HepG2 (cell line): ENCODE measurements around the gene HSPB7. TPM values are rescaled to one million over a fixed set of nuclear protein-coding genes. Genes with fewer than 3 reads are reported as not detected.
"Not testable (repeated sequence)": the region's sequence is repeated elsewhere in the genome, so short reads cannot be mapped to it uniquely, and the experiment has no call there.

ENCODE experiments used
- ATAC-seq: fragments of 200-7000 bp; cut with Tn5 transposase; 3 replicates; pipeline ENCODE4 v1.9.1; 2020; ENCODE audit warnings: mild to moderate bottlenecking, moderate library complexity
- BruUV-seq: library from RNA; stranded (reverse); fragments of 400-500 nt; replicated peaks from 2 replicates; lab custom pipeline; 2021; lab: Mats Ljungman, UMichigan
- CTCF ChIA-PET: fragments of 300-600 bp; formaldehyde crosslinking; extraction: SDS; loops from one replicate; lab custom pipeline; 2021; ENCODE audit warnings: low total read pairs, inconsistent platforms, low intra/inter-chr PET ratio; lab: Yijun Ruan, JAX
- POLR2A ChIA-PET: fragments of 350-600 bp; sonication (Branson Sonifier 250); formaldehyde crosslinking; loops from one replicate; lab custom pipeline; 2020; ENCODE audit warnings: antibody characterized with exemption, inconsistent platforms; lab: Yijun Ruan, JAX
- DNase-seq: peaks from one replicate; pipeline ENCODE4 v3.0.0-alpha.2; 2015; ENCODE audit warnings: low spot score
- FAIRE-seq: peaks from 3 replicates; lab custom pipeline; 2011; peaks lifted over from hg19 to GRCh38; lab: Jason Lieb, UNC
- H2AFZ ChIP-seq: one replicate; pipeline ENCODE4 v1.6.1; 2011; ENCODE audit warnings: low read length, inconsistent platforms
- H3K27ac ChIP-seq: fragments of 300-600 bp; 3 replicates; pipeline ENCODE4 v1.8.0; 2011; ENCODE audit warnings: mixed run types, mild to moderate bottlenecking, mixed read lengths, low read length, inconsistent platforms; ENCODE audit not compliant: insufficient read depth; ENCODE audit errors: extremely low read length
- H3K27me3 ChIP-seq, 2 experiments: fragments of 200-600 bp in 1 of 2; 2 replicates in 1 of 2; 3 replicates in 1 of 2; pipeline versions ENCODE4 v1.6.0 to v1.8.0; 2011; ENCODE audit warnings: low read length in 2 of 2, mild to moderate bottlenecking in 2 of 2, moderate library complexity in 2 of 2, inconsistent platforms in 1 of 2; ENCODE audit not compliant: insufficient read depth in 2 of 2, control insufficient read depth in 1 of 2
- H3K36me3 ChIP-seq, 2 experiments: fragments of 200-600 bp in 1 of 2; replicated peaks in 1 of 2; 2 replicates in 1 of 2; 3 replicates in 1 of 2; pipeline versions ENCODE4 v1.5.1 to v1.8.0; 2011; ENCODE audit warnings: low read length in 2 of 2, inconsistent platforms in 1 of 2; ENCODE audit not compliant: insufficient read depth in 2 of 2, control insufficient read depth in 1 of 2
- H3K4me1 ChIP-seq: 2 replicates; pipeline ENCODE4 v1.5.1; 2012; ENCODE audit warnings: low read length, inconsistent platforms; ENCODE audit not compliant: insufficient read depth
- H3K4me2 ChIP-seq: 2 replicates; pipeline ENCODE4 v1.6.0; 2011; ENCODE audit warnings: low read depth, low read length, inconsistent platforms
- H3K4me3 ChIP-seq, 3 experiments: fragments of 200-600 bp in 1 of 3; sonication (generic), shearing (Covaris generic) in 1 of 3; replicated peaks in 1 of 3; 2 replicates each; pipeline ENCODE4 v1.5.1; 2011 to 2016; ENCODE audit warnings: low read length in 3 of 3, inconsistent platforms in 2 of 3, low read depth in 2 of 3, mild to moderate bottlenecking in 2 of 3, control low read depth in 1 of 3, mixed read lengths in 1 of 3; ENCODE audit not compliant: insufficient read depth in 1 of 3
- H3K79me2 ChIP-seq: one replicate; pipeline ENCODE4 v1.6.1; 2011; ENCODE audit warnings: low read length, inconsistent platforms; ENCODE audit not compliant: insufficient read depth
- H3K9ac ChIP-seq: 2 replicates; pipeline ENCODE4 v1.6.0; 2011; ENCODE audit warnings: mild to moderate bottlenecking, low read depth, low read length, inconsistent platforms; ENCODE audit not compliant: insufficient read depth
- H3K9me3 ChIP-seq: 2 replicates; pipeline ENCODE4 v1.5.1; 2012; ENCODE audit warnings: mild to moderate bottlenecking, low read length
- H4K20me1 ChIP-seq: 2 replicates; pipeline ENCODE4 v1.6.0; 2011; ENCODE audit warnings: inconsistent platforms, mild to moderate bottlenecking, low read length, moderate library complexity; ENCODE audit not compliant: insufficient read depth
- CBFB ChIP-seq: sonication (generic); formaldehyde crosslinking; IDR thresholded peaks from 2 replicates; pipeline ENCODE4 v1.4.0; 2020; ENCODE audit warnings: missing genetic modification reagents
- NR2F6 ChIP-seq, 2 experiments: IDR thresholded peaks; 2 replicates each; pipeline ENCODE4 v1.6.1; 2016; ENCODE audit warnings: antibody characterized with exemption in 1 of 2, mild to moderate bottlenecking in 1 of 2
- RARA ChIP-seq: IDR thresholded peaks from 2 replicates; pipeline ENCODE4 v1.6.1; 2016; ENCODE audit warnings: missing genetic modification reagents, missing compliant biosample characterization
- RELA ChIP-seq: sonication (generic); formaldehyde crosslinking; IDR thresholded peaks from 2 replicates; pipeline ENCODE4 v1.4.0; 2020; ENCODE audit warnings: missing genetic modification reagents
- ZC3H4 ChIP-seq: sonication (generic); formaldehyde crosslinking; IDR thresholded peaks from 2 replicates; pipeline ENCODE4 v1.4.0; 2020; ENCODE audit warnings: missing genetic modification reagents, borderline replicate concordance
- ZNF234 ChIP-seq: sonication (generic); formaldehyde crosslinking; conservative IDR thresholded peaks from 2 replicates; pipeline ENCODE4 v1.5.1; 2020; ENCODE audit warnings: mild to moderate bottlenecking, missing genetic modification reagents
- ZNF703 ChIP-seq: sonication (generic); formaldehyde crosslinking; IDR thresholded peaks from 2 replicates; pipeline ENCODE4 v1.5.1; 2020; ENCODE audit warnings: missing genetic modification reagents, mild to moderate bottlenecking, moderate library complexity, borderline replicate concordance
- ZNF768 ChIP-seq: sonication (generic); formaldehyde crosslinking; IDR thresholded peaks from 2 replicates; pipeline ENCODE4 v1.4.0; 2020; ENCODE audit warnings: missing genetic modification reagents
- WGBS: methylation state at CpG from one replicate; pipeline ENCODE4 v1.1.6; 2017; ENCODE audit warnings: low lambda C conversion rate; 5-methylcytosine and 5-hydroxymethylcytosine counted together
- in situ Hi-C: cut with HindIII; loops from 2 replicates; pipeline ENCODE4 v1.10.0; 2017; ENCODE audit warnings: low pct_unique_long_range_greater_than_20kb; ENCODE audit not compliant: extremely low pct_ligation_motif_present
- intact Hi-C: fragments of 100-400 bp; cut with micrococcal nuclease; formaldehyde crosslinking; loops from one replicate; pipeline ENCODE4 v1.10.0; 2022; ENCODE audit not compliant: unreplicated experiment
- polyA plus RNA-seq, 8 experiments: library from polyadenylated mRNA; depleted of rRNA in 3 of 8; stranded (reverse) in 7 of 8; unstranded in 1 of 8; fragments of >200 nt; fragmentation: Illumina TruSeq in 4 of 8; extraction: Trizol in 4 of 8; gene quantifications; 2 replicates each; pipeline versions ENCODE4 v1.2.1 to v1.2.3, GENCODE V29; 2011 to 2016; ENCODE audit warnings: low read depth in 4 of 8, missing spikeins in 1 of 8, mixed read lengths in 1 of 8; ENCODE audit not compliant: insufficient read depth in 1 of 8
- total RNA-seq, 5 experiments: library from RNA; depleted of rRNA; stranded (reverse); fragments of >200 nt; fragmentation: Illumina TruSeq; extraction: Trizol; gene quantifications; 2 replicates each; pipeline ENCODE4 v1.2.3, GENCODE V29; 2016; ENCODE audit warnings: low read depth in 1 of 5
- TF ChIP-seq, protein P1 (sequence below): sonication (generic); formaldehyde crosslinking; IDR thresholded peaks from 2 replicates; pipeline ENCODE4 v1.8.1; 2022; ENCODE audit warnings: mild to moderate bottlenecking, missing genetic modification reagents
- TF ChIP-seq, protein P2 (sequence below), 2 experiments: sonication (generic) in 1 of 2; formaldehyde crosslinking in 1 of 2; IDR thresholded peaks; 2 replicates each; pipeline versions ENCODE4 v1.4.0 to v1.6.1; 2016 to 2020; ENCODE audit warnings: borderline replicate concordance in 1 of 2, low read depth in 1 of 2, mild to moderate bottlenecking in 1 of 2, missing genetic modification reagents in 1 of 2
- TF ChIP-seq, protein P3 (sequence below): sonication (generic); formaldehyde crosslinking; IDR thresholded peaks from 2 replicates; pipeline ENCODE4 v1.5.0; 2020; ENCODE audit warnings: mild to moderate bottlenecking, missing genetic modification reagents, borderline replicate concordance

The HSPB7 gene
- total and polyA plus RNA-seq, 2 of the 13 experiments (the other 11 are each of a cell fraction or from before 2014, with no cell fraction given) = 0.20 TPM; not detected in 1

DNA sequence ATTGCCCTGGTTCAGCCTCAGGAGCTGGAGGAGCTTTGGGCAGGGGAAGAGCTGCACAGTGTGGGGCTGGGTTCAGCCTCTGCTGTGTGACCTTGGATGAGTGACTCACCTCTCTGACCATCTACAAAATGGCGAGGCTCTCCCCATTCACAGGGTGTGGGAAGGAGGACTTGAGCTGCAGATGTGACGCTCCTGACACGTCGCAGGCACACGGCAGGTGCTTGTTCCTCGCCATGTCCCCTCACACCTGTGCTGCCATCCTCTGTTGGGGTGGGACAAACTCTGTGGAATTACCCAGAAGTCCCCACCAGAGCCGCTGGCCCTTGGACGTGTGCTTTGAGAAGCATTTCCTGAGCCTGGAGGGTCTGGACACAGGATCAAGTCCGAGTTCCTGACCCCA lies 3.0 kb upstream of the HSPB7 start:
- DNase-seq, H3K9me3 ChIP-seq, BruUV-seq, intact Hi-C loops, H3K4me2 ChIP-seq, H3K4me3 ChIP-seq, H3K27ac ChIP-seq, H3K79me2 ChIP-seq, FAIRE-seq, ATAC-seq, POLR2A ChIA-PET, H3K36me3 ChIP-seq, H3K9ac ChIP-seq, H2AFZ ChIP-seq, H4K20me1 ChIP-seq, CTCF ChIA-PET, in situ Hi-C loops: not testable (repeated sequence)
- 11% methylated on average over 3 of the region's 9 CpGs for WGBS
- Histone ChIP-seq H3K4me1 (peaks cover 46% of the 10 kb centered on the region), H3K27me3 (peaks cover 9 to 80% of the 10 kb centered on the region in 2 experiments; a peak in 4 of 5 replicates)
- TF ChIP-seq ZNF768 (CRISPR knock-in tag) = peak; percentile 91

DNA sequence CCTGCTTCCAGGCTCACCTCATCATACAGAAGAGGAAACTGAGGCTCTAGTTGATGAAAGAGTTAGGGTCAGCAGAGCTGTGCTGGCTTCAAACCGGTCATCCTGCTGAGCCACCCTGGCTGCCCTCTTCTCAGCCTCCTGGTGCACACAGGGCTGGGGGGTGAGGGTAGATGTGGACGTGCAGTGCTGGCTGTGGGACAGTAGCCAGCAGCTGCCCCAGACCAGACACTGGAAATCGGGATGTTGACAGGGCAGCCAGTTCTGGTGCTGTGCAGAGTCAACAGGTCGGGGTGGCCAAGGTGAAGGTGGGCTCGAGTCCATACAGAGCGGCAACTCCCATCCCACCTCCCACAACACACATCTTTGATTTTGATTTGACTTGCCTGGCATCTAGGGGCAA lies 2.5 kb upstream of the HSPB7 start:
- 32% methylated on average over 6 of the region's 6 CpGs for WGBS
- no peak overlapping the region for H3K4me3 ChIP-seq
- no peak overlapping the region for H3K27ac ChIP-seq
- no peak overlapping the region for H2AFZ ChIP-seq
- no peaks in the 10 kb centered on the region for H3K79me2 ChIP-seq
- no peaks in the 10 kb centered on the region for H4K20me1 ChIP-seq
- DNase-seq = no peak
- ChIA-PET POLR2A (no interaction called here), CTCF (no interaction called here)
- H3K36me3 ChIP-seq = no peaks in the 10 kb centered on the region
- no peak overlapping the region for H3K9ac ChIP-seq
- no peak for ATAC-seq
- no peak for FAIRE-seq
- H3K9me3 ChIP-seq = no peaks in the 10 kb centered on the region
- H3K4me1 ChIP-seq = peaks cover 52% of the 10 kb centered on the region
- intact Hi-C loops (no loop called here), in situ Hi-C loops (no loop called here)
- BruUV-seq = no TSS peak
- peaks cover 12 to 85% of the 10 kb centered on the region in 2 experiments; a peak in 4 of 5 replicates for H3K27me3 ChIP-seq
- H3K4me2 ChIP-seq = no peak overlapping the region
- TF ChIP-seq ZNF234 (CRISPR knock-in tag) (no peak), RARA (no peak), CBFB (no peak), ZNF703 (no peak), RELA (CRISPR knock-in tag) (no peak), NR2F6 (IDR thresholded peaks at IDR 0.05) (no peak), NR2F6 (CRISPR knock-in tag; IDR thresholded peaks at IDR 0.05) (no peak), ZC3H4 (CRISPR knock-in tag) (no peak)
- TF ChIP-seq, protein P1, sequence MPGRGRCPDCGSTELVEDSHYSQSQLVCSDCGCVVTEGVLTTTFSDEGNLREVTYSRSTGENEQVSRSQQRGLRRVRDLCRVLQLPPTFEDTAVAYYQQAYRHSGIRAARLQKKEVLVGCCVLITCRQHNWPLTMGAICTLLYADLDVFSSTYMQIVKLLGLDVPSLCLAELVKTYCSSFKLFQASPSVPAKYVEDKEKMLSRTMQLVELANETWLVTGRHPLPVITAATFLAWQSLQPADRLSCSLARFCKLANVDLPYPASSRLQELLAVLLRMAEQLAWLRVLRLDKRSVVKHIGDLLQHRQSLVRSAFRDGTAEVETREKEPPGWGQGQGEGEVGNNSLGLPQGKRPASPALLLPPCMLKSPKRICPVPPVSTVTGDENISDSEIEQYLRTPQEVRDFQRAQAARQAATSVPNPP (CRISPR knock-in tag) = no peak
- TF ChIP-seq, protein P2, sequence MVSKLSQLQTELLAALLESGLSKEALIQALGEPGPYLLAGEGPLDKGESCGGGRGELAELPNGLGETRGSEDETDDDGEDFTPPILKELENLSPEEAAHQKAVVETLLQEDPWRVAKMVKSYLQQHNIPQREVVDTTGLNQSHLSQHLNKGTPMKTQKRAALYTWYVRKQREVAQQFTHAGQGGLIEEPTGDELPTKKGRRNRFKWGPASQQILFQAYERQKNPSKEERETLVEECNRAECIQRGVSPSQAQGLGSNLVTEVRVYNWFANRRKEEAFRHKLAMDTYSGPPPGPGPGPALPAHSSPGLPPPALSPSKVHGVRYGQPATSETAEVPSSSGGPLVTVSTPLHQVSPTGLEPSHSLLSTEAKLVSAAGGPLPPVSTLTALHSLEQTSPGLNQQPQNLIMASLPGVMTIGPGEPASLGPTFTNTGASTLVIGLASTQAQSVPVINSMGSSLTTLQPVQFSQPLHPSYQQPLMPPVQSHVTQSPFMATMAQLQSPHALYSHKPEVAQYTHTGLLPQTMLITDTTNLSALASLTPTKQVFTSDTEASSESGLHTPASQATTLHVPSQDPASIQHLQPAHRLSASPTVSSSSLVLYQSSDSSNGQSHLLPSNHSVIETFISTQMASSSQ (IDR thresholded peaks at IDR 0.05; ENCODE audit: low read depth) = no peak
- TF ChIP-seq, protein P2 (CRISPR knock-in tag; IDR thresholded peaks at IDR 0.05; ENCODE audit: borderline replicate concordance) = no peak
- TF ChIP-seq, protein P3, sequence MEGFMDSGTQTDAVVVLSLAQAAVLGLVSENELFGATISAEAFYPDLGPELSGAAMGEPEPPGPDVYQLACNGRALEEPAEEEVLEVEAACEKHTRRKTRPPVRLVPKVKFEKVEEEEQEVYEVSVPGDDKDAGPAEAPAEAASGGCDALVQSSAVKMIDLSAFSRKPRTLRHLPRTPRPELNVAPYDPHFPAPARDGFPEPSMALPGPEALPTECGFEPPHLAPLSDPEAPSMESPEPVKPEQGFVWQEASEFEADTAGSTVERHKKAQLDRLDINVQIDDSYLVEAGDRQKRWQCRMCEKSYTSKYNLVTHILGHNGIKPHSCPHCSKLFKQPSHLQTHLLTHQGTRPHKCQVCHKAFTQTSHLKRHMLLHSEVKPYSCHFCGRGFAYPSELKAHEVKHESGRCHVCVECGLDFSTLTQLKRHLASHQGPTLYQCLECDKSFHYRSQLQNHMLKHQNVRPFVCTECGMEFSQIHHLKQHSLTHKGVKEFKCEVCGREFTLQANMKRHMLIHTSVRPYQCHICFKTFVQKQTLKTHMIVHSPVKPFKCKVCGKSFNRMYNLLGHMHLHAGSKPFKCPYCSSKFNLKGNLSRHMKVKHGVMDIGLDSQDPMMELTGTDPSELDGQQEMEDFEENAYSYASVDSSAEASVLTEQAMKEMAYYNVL (CRISPR knock-in tag) = no peak
